Heart right ventricle (tissue), 16 donors: ENCODE results near the gene ZFYVE9. TPM values are rescaled to one million over a fixed set of nuclear protein-coding genes. Genes with fewer than 3 reads are reported as not detected.
"Not testable (repeated sequence)": the region's sequence is repeated elsewhere in the genome, so short reads cannot be mapped to it uniquely, and the experiment has no call there.

ENCODE experiments used
- ATAC-seq, 8 donors: fragments of 200-7000 bp; cut with Tn5 transposase; one replicate each; pipeline ENCODE4 v1.9.1; 2020; ENCODE audit warnings: mild to moderate bottlenecking in 8 of 8, moderate library complexity in 8 of 8, moderate number of reproducible peaks in 1 of 8
- DNase-seq, 2 donors: peaks; one replicate each; pipeline ENCODE4 v3.0.0-alpha.2; 2020
- H3K27ac ChIP-seq, 10 donors: fragments of 200-600 bp; sonication (generic) in 2 of 10; one replicate each; pipeline versions ENCODE4 v1.5.0 to v1.8.0; 2020 to 2022; ENCODE audit warnings: mild to moderate bottlenecking in 3 of 10
- H3K27me3 ChIP-seq, 7 donors: fragments of 200-600 bp; one replicate each; pipeline ENCODE4 v1.8.0; 2021 to 2022; ENCODE audit warnings: mild to moderate bottlenecking in 2 of 7
- H3K36me3 ChIP-seq, 9 donors: fragments of 200-600 bp; sonication (generic) in 1 of 9; one replicate each; pipeline versions ENCODE4 v1.5.0 to v1.8.0; 2020 to 2022; ENCODE audit warnings: mild to moderate bottlenecking in 2 of 9
- H3K4me1 ChIP-seq, 9 donors: fragments of 200-600 bp; sonication (generic) in 1 of 9; one replicate each; pipeline versions ENCODE4 v1.5.0 to v1.8.0; 2020 to 2022; ENCODE audit warnings: mild to moderate bottlenecking in 4 of 9
- H3K4me3 ChIP-seq, 10 donors: fragments of 200-600 bp; sonication (generic) in 2 of 10; one replicate each; pipeline versions ENCODE4 v1.5.0 to v1.8.0; 2020 to 2022; ENCODE audit warnings: mild to moderate bottlenecking in 7 of 10, moderate library complexity in 2 of 10
- H3K9me3 ChIP-seq, 11 donors: fragments of 200-600 bp in 10 of 11; sonication (generic) in 2 of 11; one replicate each; pipeline versions ENCODE4 v1.5.0 to v1.8.0; 2013 to 2022; ENCODE audit warnings: mild to moderate bottlenecking in 2 of 11, control low read depth in 1 of 11, moderate library complexity in 1 of 11
- WGBS, 2 donors: extraction: QIAGEN DNeasy Blood & Tissue Kit; methylation state at CpG; one replicate each; pipeline ENCODE4 v1.1.7; 2013; ENCODE audit warnings: inconsistent platforms in 1 of 2; 5-methylcytosine and 5-hydroxymethylcytosine counted together
- intact Hi-C, 10 donors: fragments of 100-400 bp; cut with DNase I; formaldehyde crosslinking; loops; one replicate each; pipeline versions ENCODE4 v1.11.1 to v1.14.2; 2022
- polyA plus RNA-seq, 2 donors: library from polyadenylated mRNA; stranded (reverse); fragments of 200-250 nt; gene quantifications; one replicate each; pipeline ENCODE4 v1.2.3, GENCODE V29; 2013
- total RNA-seq, 10 donors: library from RNA; stranded (reverse); fragmentation: NEBNext Ultra II Directional in 3 of 10; extraction: Animal tissue kit (Norgen Biotek cat#: 25700) in 3 of 10; gene quantifications; one replicate each; pipeline versions ENCODE4 v1.2.1 to v1.2.4, GENCODE V29; 2021 to 2023
- TF ChIP-seq, protein P1 (sequence below), 9 donors: fragments of 200-600 bp; sonication (generic) in 2 of 9; IDR thresholded peaks; one replicate each; pipeline versions ENCODE4 v1.5.0 to v1.8.0; 2021 to 2022; ENCODE audit warnings: antibody characterized with exemption in 9 of 9, mild to moderate bottlenecking in 5 of 9, moderate library complexity in 1 of 9
- donor health status: Arrhythmogenic right ventricular cardiomyopathy.
- donor health status: ischemic (EF 13 %, LVEDD 7.1; RV severe dilation, severe dysfunction).
- donor health status: healthy with polysubstance abuse.
- donor health status: DM: no; HTN: yes; CAD: no.
- donor health status: DM: no; HTN: no; CAD: no.
- donor health status: ischemic (EF 25% LVEDD 6.9; RV normal size, moderate dysfunction).
- donor health status: ischemic (EF 25% LVEDD 5.7; RV mildly dilated, moderate dysfunction).
- donor health status: healthy.
- donor health status: DM: yes; HTN: yes; CAD: no.
- donor health status: Ischemic cardiomyopathy.
- donor health status: ischemic (EF 35%, LVEDD 5.7; RV mildly dilated, moderate dysfunction).
- donor health status: nonischemic (EF 11% LVEDD 7.7; RV severe dilation, severe dysfunction).
- donor health status: DM: yes; HTN: yes; CAD: no.
- donor health status: PGD.
- donor health status: ischemic (EF 29% LVEDD 5.4; RV normal size, mild dysfunction).
- donor health status: nonischemic (EF 23%, LVEDD 6.1; RV moderate dilation, normal function).

ZFYVE9 gene
- total and polyA plus RNA-seq, 12 donors: 2.6 to 22.2 (median 15.6) TPM

DNA sequence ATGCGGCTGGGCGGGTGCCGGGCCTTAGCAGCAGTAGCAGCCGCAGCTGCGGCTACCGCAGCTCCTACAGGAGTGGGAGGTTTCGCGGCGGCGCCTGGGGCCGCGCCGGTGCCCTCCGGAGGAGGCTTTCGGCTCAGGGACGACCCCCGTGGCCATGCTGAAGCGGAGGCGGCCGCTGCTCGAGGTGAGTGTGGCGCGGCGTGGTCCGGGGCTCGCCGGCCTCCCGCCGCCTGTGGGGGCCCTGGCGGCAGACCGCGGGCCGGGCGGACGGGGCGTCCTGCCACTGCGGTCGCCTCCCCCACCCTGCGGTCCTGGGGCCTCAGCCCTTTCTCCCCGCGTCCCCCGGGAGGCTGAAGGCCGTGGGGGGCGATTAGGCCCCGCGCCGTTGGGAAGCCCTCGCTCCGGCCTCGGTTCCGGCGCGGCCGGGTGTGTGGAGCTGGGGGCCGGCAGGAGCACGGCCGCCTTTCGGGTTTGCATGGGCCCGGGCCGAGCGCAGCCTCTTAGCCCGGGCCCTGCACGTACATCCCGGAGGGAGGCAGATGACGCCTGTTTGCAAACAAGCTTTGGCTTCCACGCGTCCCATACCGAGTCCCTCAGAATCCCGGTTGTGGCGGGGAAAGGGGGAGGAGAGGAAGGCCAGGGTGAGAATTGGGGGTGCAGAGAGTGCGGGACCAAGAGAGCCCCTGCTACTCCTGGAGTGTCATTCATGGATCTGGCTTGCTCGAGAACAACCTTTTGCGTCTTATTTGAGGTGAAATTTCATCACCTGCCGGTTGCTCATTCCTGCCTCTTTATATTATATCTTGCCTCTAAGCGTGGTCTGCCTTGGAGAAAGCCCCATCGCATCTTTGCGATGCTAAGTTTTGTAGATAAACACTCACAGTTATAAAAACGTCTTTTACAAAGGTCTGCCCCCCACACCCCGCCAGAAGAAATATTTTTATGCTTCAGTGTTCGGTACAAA, 613 bp downstream of the ZFYVE9 start:
- peaks cover 3 to 38% (median 19%) of the 10 kb centered on the region in 9 donors for H3K4me1 ChIP-seq
- ATAC-seq (peak; percentile 70 to 87 (median 71)), DNase-seq (peak; percentile 41 to 48)
- peaks cover 0 to 27% (median 0%) of the 10 kb centered on the region in 7 donors for H3K27me3 ChIP-seq
- H3K36me3 ChIP-seq: no peaks in the 10 kb centered on the region
- WGBS, 2 donors: 0 to 1% methylated on average over 76 to 80 of the region's 80 CpGs
- intact Hi-C loops: loop anchor here (1.0 to 10.0 kb wide), 4 partner anchors 152 to 155 kb away; no protein-coding TSS in a partner anchor
- H3K27ac ChIP-seq: peak overlapping the region; percentile 80 to 98 (median 92)
- TF ChIP-seq, protein P1, sequence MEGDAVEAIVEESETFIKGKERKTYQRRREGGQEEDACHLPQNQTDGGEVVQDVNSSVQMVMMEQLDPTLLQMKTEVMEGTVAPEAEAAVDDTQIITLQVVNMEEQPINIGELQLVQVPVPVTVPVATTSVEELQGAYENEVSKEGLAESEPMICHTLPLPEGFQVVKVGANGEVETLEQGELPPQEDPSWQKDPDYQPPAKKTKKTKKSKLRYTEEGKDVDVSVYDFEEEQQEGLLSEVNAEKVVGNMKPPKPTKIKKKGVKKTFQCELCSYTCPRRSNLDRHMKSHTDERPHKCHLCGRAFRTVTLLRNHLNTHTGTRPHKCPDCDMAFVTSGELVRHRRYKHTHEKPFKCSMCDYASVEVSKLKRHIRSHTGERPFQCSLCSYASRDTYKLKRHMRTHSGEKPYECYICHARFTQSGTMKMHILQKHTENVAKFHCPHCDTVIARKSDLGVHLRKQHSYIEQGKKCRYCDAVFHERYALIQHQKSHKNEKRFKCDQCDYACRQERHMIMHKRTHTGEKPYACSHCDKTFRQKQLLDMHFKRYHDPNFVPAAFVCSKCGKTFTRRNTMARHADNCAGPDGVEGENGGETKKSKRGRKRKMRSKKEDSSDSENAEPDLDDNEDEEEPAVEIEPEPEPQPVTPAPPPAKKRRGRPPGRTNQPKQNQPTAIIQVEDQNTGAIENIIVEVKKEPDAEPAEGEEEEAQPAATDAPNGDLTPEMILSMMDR (IDR thresholded peaks at IDR 0.05): peak in 3 of 9 donors; percentile 6 to 23 (median 6)
- H3K4me3 ChIP-seq: peak overlapping the region; percentile 42 to 94 (median 86)
- H3K9me3 ChIP-seq: no peaks in the 10 kb centered on the region

DNA sequence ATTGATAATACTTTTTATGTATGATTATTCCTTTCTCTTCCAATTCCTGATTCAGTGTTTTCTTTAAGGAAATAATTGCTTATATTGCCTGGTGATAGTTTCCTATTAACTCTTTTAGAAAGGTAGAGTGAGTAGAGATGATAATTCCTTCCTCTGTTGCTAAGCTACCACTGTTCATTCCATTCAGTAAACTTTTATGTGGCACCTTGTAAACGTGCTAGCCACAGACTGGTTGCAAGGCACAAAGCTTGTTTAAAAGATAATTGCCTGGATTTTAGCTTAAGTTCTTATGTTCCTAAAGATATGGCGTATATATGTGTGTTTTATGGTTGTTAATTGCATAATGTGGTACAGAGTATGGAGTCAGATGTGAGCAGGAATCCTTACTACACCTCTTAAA, 3.2 kb downstream of the ZFYVE9 start:
- Histone ChIP-seq H3K4me3 (no peak overlapping the region), H3K4me1 (peaks cover 3 to 40% (median 19%) of the 10 kb centered on the region in 9 donors), H3K36me3 (no peaks in the 10 kb centered on the region), H3K27me3 (peaks cover 0 to 27% (median 0%) of the 10 kb centered on the region in 7 donors), H3K9me3 (no peaks in the 10 kb centered on the region), H3K27ac (no peak overlapping the region)
- 63 to 66% methylated on average over 2 of the region's 2 CpGs for WGBS, 2 donors
- no peak for ATAC-seq
- TF ChIP-seq, protein P1 (IDR thresholded peaks at IDR 0.05): no peak
- intact Hi-C loops: loop anchor here in 1 of 10 donors (10.0 kb wide), 1 partner anchor 150 kb away; no protein-coding TSS in a partner anchor
- DNase-seq: no peak

DNA sequence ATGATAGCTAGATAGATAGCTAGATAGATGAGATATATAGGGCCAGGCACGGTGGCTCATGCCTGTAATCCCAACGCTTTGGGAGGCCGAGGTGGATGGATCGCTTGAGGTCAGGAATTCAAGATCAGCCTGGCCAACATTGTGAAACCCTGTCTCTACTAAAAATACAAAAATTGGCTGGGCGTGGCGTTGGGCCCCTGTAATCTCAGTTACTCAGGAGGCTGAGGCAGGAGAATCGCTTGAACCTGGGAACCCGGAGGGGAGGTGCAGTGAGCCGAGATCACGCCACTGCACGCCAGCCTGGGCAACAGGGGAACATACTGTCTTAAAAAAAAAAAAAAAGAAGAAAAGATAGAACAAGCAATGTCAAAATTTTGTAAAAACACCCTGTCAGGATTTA, 8.6 kb downstream of the ZFYVE9 start:
- WGBS, 2 donors: 90 to 94% methylated on average over 11 of the region's 11 CpGs
- H3K36me3 ChIP-seq, H3K27me3 ChIP-seq, ATAC-seq, DNase-seq, intact Hi-C loops, H3K9me3 ChIP-seq, H3K27ac ChIP-seq, H3K4me3 ChIP-seq: not testable (repeated sequence)
- peaks cover 0 to 39% (median 15%) of the 10 kb centered on the region in 9 donors for H3K4me1 ChIP-seq

DNA sequence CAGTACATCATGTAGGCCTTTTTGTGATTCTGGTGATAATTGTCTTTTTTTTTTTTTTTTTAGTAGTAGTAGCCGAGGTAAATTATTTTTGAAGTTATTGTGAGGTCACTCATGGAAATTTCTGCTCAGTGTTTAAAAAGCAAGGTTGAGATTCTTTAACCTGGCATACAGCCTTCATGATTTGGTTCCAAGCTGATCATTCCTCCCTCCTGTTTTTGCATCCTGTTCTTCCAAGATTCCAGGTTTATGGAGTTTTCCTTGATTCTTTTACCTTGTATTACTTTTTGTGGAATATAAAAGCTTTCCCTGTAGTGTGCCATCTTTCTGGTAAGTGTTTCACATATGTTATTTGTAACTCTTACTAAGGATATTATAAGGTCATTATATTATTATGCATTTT, 9.1 kb downstream of the ZFYVE9 start:
- intact Hi-C loops: no loop called here
- Histone ChIP-seq H3K9me3 (no peaks in the 10 kb centered on the region), H3K4me3 (no peak overlapping the region), H3K27me3 (no peaks in the 10 kb centered on the region), H3K36me3 (no peaks in the 10 kb centered on the region), H3K27ac (no peak overlapping the region), H3K4me1 (peaks cover 0 to 38% (median 15%) of the 10 kb centered on the region in 9 donors)
- WGBS, 2 donors: 45 to 58% methylated on average over 1 of the region's 1 CpG
- TF ChIP-seq, protein P1 (IDR thresholded peaks at IDR 0.05): no peak
- DNase-seq: no peak
- no peak for ATAC-seq
